Effector memory CD4-positive, alpha-beta T cell (primary cell): Measurements from ENCODE around the gene PLCD1.
"Not testable (repeated sequence)": the region's sequence is repeated elsewhere in the genome, so short reads cannot be mapped to it uniquely, and the experiment has no call there.

Experiments used
- DNase-seq, 3 donors: peaks; one replicate each; pipeline ENCODE4 v3.0.0-alpha.2; 2020
- H3K27ac ChIP-seq: 2 replicates; pipeline ENCODE4 v1.7.0; 2013; ENCODE audit warnings: mild to moderate bottlenecking, low read length, moderate library complexity; ENCODE audit not compliant: insufficient read depth, poor library complexity, severe bottlenecking
- H3K27me3 ChIP-seq: replicated peaks from 2 replicates; pipeline ENCODE4 v1.7.0; 2013; ENCODE audit warnings: mild to moderate bottlenecking, low read length; ENCODE audit not compliant: insufficient read depth, control insufficient read depth, poor library complexity, severe bottlenecking
- H3K36me3 ChIP-seq: 2 replicates; pipeline ENCODE4 v1.7.0; 2013; ENCODE audit warnings: mild to moderate bottlenecking, low read length, moderate library complexity; ENCODE audit not compliant: control insufficient read depth, insufficient read depth
- H3K4me1 ChIP-seq: 2 replicates; pipeline ENCODE4 v1.7.0; 2013; ENCODE audit warnings: low read length, mild to moderate bottlenecking; ENCODE audit not compliant: control insufficient read depth, insufficient read depth, poor library complexity, severe bottlenecking
- H3K4me3 ChIP-seq: 2 replicates; pipeline ENCODE4 v1.7.0; 2013; ENCODE audit warnings: low read length, low read depth, mild to moderate bottlenecking; ENCODE audit not compliant: insufficient read depth, poor library complexity, severe bottlenecking
- H3K9me3 ChIP-seq: 2 replicates; pipeline ENCODE4 v1.7.0; 2013; ENCODE audit warnings: mild to moderate bottlenecking, low read length, moderate library complexity; ENCODE audit not compliant: control insufficient read depth

The PLCD1 gene

GRCh38 chr3:37979541-37980461, 49.6 kb downstream of the PLCD1 start:
- Histone ChIP-seq H3K4me3 (no peak overlapping the region), H3K27me3 (no peaks in the 10 kb centered on the region), H3K36me3 (no peaks in the 10 kb centered on the region), H3K9me3 (no peaks in the 10 kb centered on the region), H3K4me1 (peaks cover under 1% of the 10 kb centered on the region), H3K27ac (no peak overlapping the region)
- no peak for DNase-seq

DNA sequence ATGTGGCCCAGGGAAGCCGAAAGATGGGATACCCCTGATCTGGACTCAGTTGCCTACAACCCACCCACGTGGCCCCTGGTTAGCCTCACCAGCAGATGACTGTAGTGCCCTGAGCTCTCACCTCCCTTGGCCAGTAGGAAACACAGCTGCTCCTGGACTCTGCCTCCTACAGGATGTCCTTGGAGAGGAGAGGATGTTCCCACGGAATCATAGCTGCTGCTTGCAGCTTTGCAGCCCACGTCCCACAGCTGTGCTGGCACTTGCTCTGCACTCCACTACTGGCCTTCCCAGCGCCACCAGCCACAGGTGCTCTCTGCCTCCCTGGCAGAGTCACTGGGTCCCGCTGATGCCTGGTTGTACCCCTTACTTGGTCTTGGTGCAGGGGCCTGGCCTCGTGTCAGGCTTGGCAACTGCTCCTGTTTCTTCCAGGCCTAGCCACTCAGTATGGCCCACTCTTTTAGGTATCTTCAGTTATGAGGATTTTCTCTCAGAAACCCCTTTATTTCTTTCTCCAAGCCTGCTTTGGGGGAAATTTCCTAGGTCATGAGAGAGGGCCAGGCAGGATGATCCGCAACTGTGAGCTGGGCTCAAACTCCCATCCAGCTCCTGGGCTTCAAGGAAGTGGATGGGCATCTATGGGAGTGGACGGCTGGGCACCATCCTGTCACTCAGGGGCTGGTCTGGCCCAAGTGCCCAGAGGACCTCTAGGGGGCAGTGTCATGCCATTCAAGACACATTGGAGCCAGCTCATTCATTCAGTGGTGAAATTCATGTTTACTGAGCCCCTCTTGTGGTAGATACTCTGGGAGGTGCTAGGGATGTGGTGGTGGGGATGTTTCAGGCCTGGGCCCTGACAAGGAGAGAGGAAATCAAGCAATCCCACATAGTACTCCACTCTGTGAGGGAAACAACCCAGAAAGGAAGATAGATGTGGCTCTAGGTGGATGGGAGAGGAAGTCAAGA, 55.0 kb downstream of the PLCD1 start:
- Histone ChIP-seq H3K36me3 (no peaks in the 10 kb centered on the region), H3K4me1 (peaks cover 4% of the 10 kb centered on the region), H3K9me3 (no peaks in the 10 kb centered on the region), H3K27me3 (no peaks in the 10 kb centered on the region), H3K27ac (no peak overlapping the region), H3K4me3 (no peak overlapping the region)
- peak; percentile 34 to 57 (median 43) for DNase-seq

DNA sequence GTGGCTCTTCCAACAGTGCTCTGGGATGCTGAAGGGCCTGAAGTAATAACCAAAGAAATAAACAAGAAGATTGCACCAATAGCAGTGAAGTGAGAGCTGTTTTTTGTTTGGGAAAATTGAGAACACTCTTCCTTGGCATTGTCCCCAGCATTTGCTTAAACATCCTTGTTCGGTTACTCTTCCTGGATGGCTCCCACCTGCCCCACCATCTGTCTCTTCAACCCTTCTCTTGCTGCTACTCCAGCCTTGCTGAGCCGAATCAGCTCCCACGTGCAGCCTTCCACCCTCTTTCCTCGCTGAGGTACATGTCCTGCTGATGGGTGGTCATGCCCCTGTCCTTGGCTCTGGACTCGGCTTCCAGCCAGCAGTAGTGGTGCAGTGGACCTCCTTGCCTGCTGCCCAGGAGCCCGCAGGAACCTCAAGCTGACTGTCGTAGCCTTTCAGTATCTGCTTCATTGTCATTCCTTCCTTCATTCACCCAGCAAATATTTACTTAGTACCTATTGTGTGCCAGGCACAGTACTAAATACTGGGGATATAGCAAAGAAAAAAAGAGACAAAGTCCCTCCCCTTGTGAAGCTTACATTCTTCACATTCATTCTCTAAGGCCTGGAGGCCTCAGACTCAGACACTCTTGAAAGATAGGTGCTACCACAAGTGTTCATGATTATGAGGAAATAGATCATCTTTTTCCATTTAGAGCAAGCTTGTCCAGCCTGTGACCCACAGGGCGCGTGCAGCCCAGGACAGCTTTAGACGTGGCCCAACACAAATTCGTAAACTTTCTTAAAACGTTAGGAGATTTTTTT, 56.0 kb downstream of the PLCD1 start:
- Histone ChIP-seq H3K27me3 (no peaks in the 10 kb centered on the region), H3K36me3 (no peaks in the 10 kb centered on the region), H3K9me3 (no peaks in the 10 kb centered on the region), H3K27ac (no peak overlapping the region), H3K4me1 (peaks cover 4% of the 10 kb centered on the region), H3K4me3 (no peak overlapping the region)
- DNase-seq, result no peak

GRCh38 chr3:37972056-37972455, 57.4 kb downstream of the PLCD1 start:
- H3K4me3 ChIP-seq, result not testable (repeated sequence)

DNA sequence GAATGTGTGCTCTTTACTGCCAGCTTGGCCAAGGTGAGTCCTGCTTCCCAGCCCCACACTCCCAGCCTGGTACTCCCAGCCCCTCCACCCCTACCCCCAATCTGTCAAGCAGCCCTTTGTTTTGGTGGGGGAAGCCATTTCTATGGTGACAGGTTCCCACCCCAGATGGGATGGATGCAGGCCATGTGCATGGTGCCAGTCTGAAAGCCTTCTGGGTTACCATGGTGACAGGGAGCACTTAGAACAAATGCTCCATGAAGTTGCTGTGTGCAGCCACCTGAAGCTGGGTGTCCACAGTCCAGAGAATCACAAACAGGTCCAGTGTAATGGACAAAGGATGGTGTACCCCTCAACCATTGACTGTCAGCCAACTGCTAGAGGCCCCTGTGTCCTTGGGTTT, 58.0 kb downstream of the PLCD1 start:
- H3K4me1 ChIP-seq, result peaks cover 4% of the 10 kb centered on the region
- no peak overlapping the region for H3K4me3 ChIP-seq
- H3K27ac ChIP-seq, result no peak overlapping the region
- H3K9me3 ChIP-seq, result no peaks in the 10 kb centered on the region
- H3K36me3 ChIP-seq, result no peaks in the 10 kb centered on the region
- H3K27me3 ChIP-seq, result no peaks in the 10 kb centered on the region
- no peak for DNase-seq

More at GRCh38 chr3:37972056-37972455, 57.4 kb downstream of the PLCD1 start:
- H3K27ac ChIP-seq, DNase-seq, H3K27me3 ChIP-seq, H3K36me3 ChIP-seq, H3K9me3 ChIP-seq, H3K4me1 ChIP-seq: not testable (repeated sequence)

- H3K4me3 ChIP-seq, result no peak overlapping the region
- DNase-seq, result no peak
- no peak overlapping the region for H3K27ac ChIP-seq
- H3K4me1 ChIP-seq, result peaks cover 4% of the 10 kb centered on the region
- H3K27me3 ChIP-seq, result no peaks in the 10 kb centered on the region
- H3K36me3 ChIP-seq, result no peaks in the 10 kb centered on the region
- H3K9me3 ChIP-seq, result no peaks in the 10 kb centered on the region
These were observed 58.6 kb downstream of the PLCD1 start for GRCh38 chr3:37970802-37971201.

GRCh38 chr3:37969596-37970100, 59.8 kb downstream of the PLCD1 start:
- H3K4me3 ChIP-seq, result no peak overlapping the region
- no peaks in the 10 kb centered on the region for H3K27me3 ChIP-seq
- H3K9me3 ChIP-seq, result no peaks in the 10 kb centered on the region
- H3K27ac ChIP-seq, result no peak overlapping the region
- no peak for DNase-seq
- H3K36me3 ChIP-seq, result no peaks in the 10 kb centered on the region
- peaks cover 2% of the 10 kb centered on the region for H3K4me1 ChIP-seq

GRCh38 chr3:37968813-37969595, 60.4 kb downstream of the PLCD1 start:
- H3K36me3 ChIP-seq, result no peaks in the 10 kb centered on the region
- H3K9me3 ChIP-seq, result no peaks in the 10 kb centered on the region
- no peak overlapping the region for H3K4me3 ChIP-seq
- no peak for DNase-seq
- no peak overlapping the region for H3K27ac ChIP-seq
- no peaks in the 10 kb centered on the region for H3K4me1 ChIP-seq
- no peaks in the 10 kb centered on the region for H3K27me3 ChIP-seq

DNA sequence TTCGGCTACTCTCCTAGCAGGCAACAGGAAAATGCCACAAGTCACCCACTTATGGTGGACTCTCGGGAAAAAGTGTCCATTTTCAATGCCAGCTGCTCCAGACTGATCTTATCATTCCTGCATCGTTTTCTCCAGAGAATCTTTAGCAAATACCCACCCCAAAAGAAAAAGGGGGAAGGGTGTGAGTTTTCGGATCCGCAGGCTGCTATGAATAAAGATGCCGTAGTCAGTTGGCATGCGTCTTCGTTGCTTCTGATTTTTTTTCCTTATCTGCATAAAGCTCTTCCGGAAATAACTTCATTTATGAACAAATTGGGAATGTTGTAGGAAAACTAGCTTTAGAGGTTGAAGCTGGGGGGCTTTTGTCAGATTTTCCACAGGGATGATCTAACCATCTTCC, 61.2 kb downstream of the PLCD1 start:
- no peaks in the 10 kb centered on the region for H3K4me1 ChIP-seq
- H3K27me3 ChIP-seq, result no peaks in the 10 kb centered on the region
- no peak for DNase-seq
- no peak overlapping the region for H3K4me3 ChIP-seq
- H3K27ac ChIP-seq, result no peak overlapping the region
- no peaks in the 10 kb centered on the region for H3K9me3 ChIP-seq
- H3K36me3 ChIP-seq, result no peaks in the 10 kb centered on the region
